ENCODE results near the gene RHOC. TPM values are rescaled to one million over a fixed set of nuclear protein-coding genes. Genes with fewer than 3 reads are reported as not detected.
A peak's percentile ranks its signal among the peaks of the same experiment; 100 is the strongest.
"Not testable (repeated sequence)": the region's sequence is repeated elsewhere in the genome, so short reads cannot be mapped to it uniquely, and the experiment has no call there.

The RHOC gene
- total and polyA plus RNA-seq, 3 experiments from 2014 or later = 20.3 to 53.2 (median 23.0) TPM

DNA sequence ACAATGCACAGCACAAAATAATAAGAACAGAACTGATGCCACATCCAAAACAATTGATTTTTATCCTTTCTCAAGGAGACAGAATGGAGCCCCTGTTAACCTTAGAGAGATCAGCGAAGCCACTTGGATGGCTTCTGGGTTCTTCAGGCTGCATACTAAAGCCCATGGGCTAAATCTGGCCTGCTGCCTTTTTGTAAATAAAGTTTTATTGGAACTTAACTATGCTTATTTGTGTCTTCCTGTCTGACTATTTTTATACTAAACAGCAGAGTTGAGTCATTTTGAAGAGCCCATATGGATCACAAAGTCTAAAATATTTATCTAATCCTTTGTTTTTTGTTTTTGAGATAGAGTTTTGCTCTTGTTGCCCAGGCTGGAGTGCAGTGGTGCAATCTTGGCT is 24.5 kb upstream of the RHOC start:
- Histone ChIP-seq H3K36me3 (ENCODE audit: insufficient read depth, low read length) (no peaks in the 10 kb centered on the region), H3K4me3 (ENCODE audit: low read length) (no peak overlapping the region), H3K9me3 (ENCODE audit: low read length) (no peaks in the 10 kb centered on the region), H3K4me1 (ENCODE audit: insufficient read depth, low read length) (no peaks in the 10 kb centered on the region), H3K27ac (ENCODE audit: low read depth, low read length) (no peak overlapping the region), H3K27me3 (ENCODE audit: insufficient read depth, low read length, poor library complexity, severe bottlenecking) (no peaks in the 10 kb centered on the region)
- ChIA-PET CTCF (no interaction called here), POLR2A (no interaction called here)
- Mint-ChIP-seq H3K9me3 (peaks cover 0 to 1% (median 0%) of the 10 kb centered on the region in 5 donors), H3K27ac (no peak overlapping the region), H3K27me3 (peaks cover 10 to 14% of the 10 kb centered on the region in 2 donors), H3K4me3 (no peak overlapping the region), H3K36me3 (peaks cover 0 to 3% (median 0%) of the 10 kb centered on the region in 3 donors), H3K4me1 (no peaks in the 10 kb centered on the region)
- DNase-seq = no peak

DNA sequence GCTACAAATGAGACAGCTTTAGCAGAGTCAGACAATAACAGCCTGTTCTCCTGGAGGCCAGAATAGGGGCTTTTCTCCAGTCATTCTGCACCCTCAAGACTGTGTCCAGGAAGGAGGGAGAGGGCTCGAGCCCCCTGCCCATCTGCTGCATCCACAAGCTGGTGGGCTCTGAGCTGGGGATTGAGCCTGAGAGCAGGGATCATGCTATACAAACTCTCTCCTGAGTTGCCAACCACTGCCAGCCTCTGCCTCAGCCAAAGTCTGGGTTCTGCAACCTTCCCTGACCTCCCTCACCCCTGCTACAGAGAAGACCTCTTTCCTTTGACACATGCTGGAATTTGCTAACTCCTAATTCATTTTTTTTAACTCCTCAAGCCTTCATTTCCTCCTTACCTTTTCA is 23.0 kb upstream of the RHOC start:
- H3K4me1 Mint-ChIP-seq = no peaks in the 10 kb centered on the region

DNA sequence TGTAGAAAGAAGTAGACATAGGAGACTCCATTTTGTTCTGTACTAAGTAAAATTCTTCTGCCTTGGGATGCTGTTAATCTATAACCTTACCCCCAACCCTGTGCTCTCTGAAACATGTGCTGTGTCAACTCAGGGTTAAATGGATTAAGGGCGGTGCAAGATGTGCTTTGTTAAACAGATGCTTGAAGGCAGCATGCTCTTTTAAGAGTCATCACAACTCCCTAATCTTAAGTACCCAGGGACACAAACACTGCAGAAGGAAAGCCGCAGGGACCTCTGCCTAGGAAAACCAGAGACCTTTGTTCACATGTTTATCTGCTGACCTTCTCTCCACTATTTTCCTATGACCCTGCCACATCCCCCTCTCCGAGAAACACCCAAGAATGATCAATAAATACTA is 22.1 kb upstream of the RHOC start:
- H3K4me3 ChIP-seq (ENCODE audit: low read length); H3K4me1 ChIP-seq (ENCODE audit: insufficient read depth, low read length); H3K27me3 Mint-ChIP-seq; H3K27me3 ChIP-seq (ENCODE audit: insufficient read depth, low read length, poor library complexity, severe bottlenecking); H3K4me3 Mint-ChIP-seq; H3K36me3 ChIP-seq (ENCODE audit: insufficient read depth, low read length); H3K9me3 Mint-ChIP-seq; H3K9me3 ChIP-seq (ENCODE audit: low read length); DNase-seq; H3K27ac ChIP-seq (ENCODE audit: low read depth, low read length); H3K27ac Mint-ChIP-seq; H3K4me1 Mint-ChIP-seq; H3K36me3 Mint-ChIP-seq: not testable (repeated sequence)
- ChIA-PET CTCF (interaction anchor here (1.3 to 2.0 kb wide), 2 partner anchors 8 to 14 kb away, joined by 5 to 7 read pairs; partner anchors contain the start of gene PPM1J), POLR2A (interaction anchor here (0.6 kb wide), 1 partner anchor 221 kb away, joined by 3 read pairs; no protein-coding TSS in a partner anchor)

More for the DNA sequence above, 23.0 kb upstream of the RHOC start:
- Mint-ChIP-seq H3K4me3 (no peak overlapping the region), H3K9me3 (peaks cover 0 to 1% (median 0%) of the 10 kb centered on the region in 5 donors), H3K27ac (no peak overlapping the region), H3K27me3 (peaks cover 11 to 12% of the 10 kb centered on the region in 2 donors), H3K36me3 (peaks cover 0 to 3% (median 0%) of the 10 kb centered on the region in 3 donors)
- Histone ChIP-seq H3K27ac (ENCODE audit: low read depth, low read length) (no peak overlapping the region), H3K36me3 (ENCODE audit: insufficient read depth, low read length) (no peaks in the 10 kb centered on the region), H3K4me3 (ENCODE audit: low read length) (no peak overlapping the region), H3K9me3 (ENCODE audit: low read length) (no peaks in the 10 kb centered on the region), H3K4me1 (ENCODE audit: insufficient read depth, low read length) (no peaks in the 10 kb centered on the region), H3K27me3 (ENCODE audit: insufficient read depth, low read length, poor library complexity, severe bottlenecking) (no peaks in the 10 kb centered on the region)
- no peak for DNase-seq
- ChIA-PET CTCF (interaction anchor here (1.3 to 2.0 kb wide), 3 partner anchors 9 to 14 kb away, joined by 5 to 7 read pairs (median 7); partner anchors contain the start of gene PPM1J), POLR2A (interaction anchor here (0.6 kb wide), 1 partner anchor 222 kb away, joined by 3 read pairs; no protein-coding TSS in a partner anchor)

DNA sequence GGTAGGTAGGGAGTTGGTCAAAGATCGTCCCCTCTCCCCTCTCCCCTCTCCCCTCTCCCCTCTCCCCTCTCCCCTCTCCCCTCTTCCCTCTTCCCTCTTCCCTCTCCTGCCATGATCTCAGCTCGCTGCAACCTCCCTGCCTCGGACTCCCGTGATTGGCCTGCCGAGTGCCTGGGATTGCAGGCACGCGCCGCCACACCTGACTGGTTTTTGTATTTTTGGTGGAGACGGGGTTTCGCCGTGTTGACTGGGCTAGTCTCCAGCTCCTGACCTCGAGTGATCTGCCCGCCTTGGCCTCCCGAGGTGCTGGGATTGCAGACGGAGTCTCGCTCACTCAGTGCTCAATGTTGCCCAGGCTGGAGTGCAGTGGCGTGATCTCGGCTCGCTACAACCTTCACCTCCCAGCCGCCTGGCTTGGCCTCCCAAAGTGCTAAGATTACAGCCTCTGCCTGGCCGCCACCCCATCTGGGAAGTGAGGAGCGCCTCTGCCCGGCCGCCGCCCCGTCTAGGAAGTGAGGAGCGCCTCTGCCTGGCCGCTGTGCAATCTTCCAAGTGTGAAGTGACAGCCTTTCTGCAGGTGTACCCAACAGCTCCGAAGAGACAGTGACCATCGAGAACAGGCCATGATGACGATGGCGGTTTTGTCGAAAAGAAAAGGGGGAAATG is 21.5 kb upstream of the RHOC start:
- H3K4me1 Mint-ChIP-seq, POLR2A ChIA-PET: not testable (repeated sequence)

DNA sequence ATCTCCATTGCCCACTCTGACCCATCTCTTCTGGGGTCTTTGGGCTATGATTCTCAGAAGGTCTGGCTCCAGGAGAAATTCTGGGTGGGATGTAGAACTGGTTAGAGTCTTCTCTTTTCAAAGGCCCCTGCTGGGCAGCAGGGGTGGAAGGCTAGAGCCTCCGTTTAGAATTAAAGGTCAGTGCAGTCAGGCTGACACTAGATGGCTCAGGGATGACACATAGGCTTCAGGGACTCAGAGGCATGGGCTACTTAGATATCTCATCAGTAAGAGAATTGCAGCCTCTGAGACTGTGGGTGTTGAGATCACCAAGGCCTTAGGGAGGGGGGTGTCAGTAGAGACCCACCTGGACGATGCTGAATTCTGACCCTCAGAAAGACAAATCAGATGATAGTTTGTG is 20.8 kb upstream of the RHOC start:
- Mint-ChIP-seq H3K4me3 (no peak overlapping the region), H3K4me1 (peaks cover 5 to 8% (median 7%) of the 10 kb centered on the region in 3 donors), H3K27ac (no peak overlapping the region), H3K27me3 (peaks cover 4 to 6% of the 10 kb centered on the region in 2 donors), H3K9me3 (no peaks in the 10 kb centered on the region), H3K36me3 (peaks cover 0 to 1% (median 0%) of the 10 kb centered on the region in 3 donors)
- H3K9me3 ChIP-seq (ENCODE audit: low read length) = no peaks in the 10 kb centered on the region
- ChIA-PET POLR2A (no interaction called here), CTCF (interaction anchor here (1.5 to 1.9 kb wide), 2 partner anchors 9 to 12 kb away, joined by 5 to 13 read pairs; partner anchors contain the start of gene PPM1J)
- no peak overlapping the region for H3K4me3 ChIP-seq (ENCODE audit: low read length)
- no peak overlapping the region for H3K27ac ChIP-seq (ENCODE audit: low read depth, low read length)
- H3K4me1 ChIP-seq (ENCODE audit: insufficient read depth, low read length) = no peaks in the 10 kb centered on the region
- DNase-seq = no peak
- no peaks in the 10 kb centered on the region for H3K27me3 ChIP-seq (ENCODE audit: insufficient read depth, low read length, poor library complexity, severe bottlenecking)
- H3K36me3 ChIP-seq (ENCODE audit: insufficient read depth, low read length) = no peaks in the 10 kb centered on the region

More for the DNA sequence above, 21.5 kb upstream of the RHOC start:
- CTCF ChIA-PET; H3K9me3 Mint-ChIP-seq; H3K27ac Mint-ChIP-seq; H3K4me1 ChIP-seq (ENCODE audit: insufficient read depth, low read length); DNase-seq; H3K36me3 Mint-ChIP-seq; H3K36me3 ChIP-seq (ENCODE audit: insufficient read depth, low read length); H3K9me3 ChIP-seq (ENCODE audit: low read length); H3K4me3 Mint-ChIP-seq; H3K4me3 ChIP-seq (ENCODE audit: low read length); H3K27me3 ChIP-seq (ENCODE audit: insufficient read depth, low read length, poor library complexity, severe bottlenecking); H3K27ac ChIP-seq (ENCODE audit: low read depth, low read length); H3K27me3 Mint-ChIP-seq: not testable (repeated sequence)

DNA sequence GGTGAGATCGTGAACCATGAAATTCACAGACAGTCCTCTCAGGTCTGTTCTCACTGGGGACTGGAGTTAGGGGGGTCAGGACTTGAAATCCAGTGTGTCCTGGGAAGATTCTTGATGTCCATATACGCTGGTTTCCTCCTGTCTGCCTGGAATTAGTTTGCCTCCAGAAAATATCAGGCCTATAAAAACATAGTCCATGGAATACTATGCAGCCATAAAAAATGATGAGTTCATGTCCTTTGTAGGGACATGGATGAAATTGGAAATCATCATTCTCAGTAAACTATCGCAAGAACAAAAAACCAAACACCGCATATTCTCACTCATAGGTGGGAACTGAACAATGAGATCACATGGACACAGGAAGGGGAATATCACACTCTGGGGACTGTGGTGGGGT is 17.3 kb upstream of the RHOC start:
- H3K27me3 ChIP-seq (ENCODE audit: insufficient read depth, low read length, poor library complexity, severe bottlenecking); H3K27ac Mint-ChIP-seq; H3K36me3 Mint-ChIP-seq; H3K4me1 ChIP-seq (ENCODE audit: insufficient read depth, low read length); H3K9me3 Mint-ChIP-seq; POLR2A ChIA-PET; H3K9me3 ChIP-seq (ENCODE audit: low read length); H3K4me3 Mint-ChIP-seq; H3K27ac ChIP-seq (ENCODE audit: low read depth, low read length); DNase-seq; H3K36me3 ChIP-seq (ENCODE audit: insufficient read depth, low read length); H3K4me3 ChIP-seq (ENCODE audit: low read length): not testable (repeated sequence)
- CTCF ChIA-PET = interaction anchor here (0.6 kb wide), 1 partner anchor 21 kb away, joined by 3 read pairs; no protein-coding TSS in a partner anchor
- peaks cover 11 to 22% of the 10 kb centered on the region in 2 donors for H3K27me3 Mint-ChIP-seq
- peaks cover 5 to 12% (median 9%) of the 10 kb centered on the region in 3 donors for H3K4me1 Mint-ChIP-seq

DNA sequence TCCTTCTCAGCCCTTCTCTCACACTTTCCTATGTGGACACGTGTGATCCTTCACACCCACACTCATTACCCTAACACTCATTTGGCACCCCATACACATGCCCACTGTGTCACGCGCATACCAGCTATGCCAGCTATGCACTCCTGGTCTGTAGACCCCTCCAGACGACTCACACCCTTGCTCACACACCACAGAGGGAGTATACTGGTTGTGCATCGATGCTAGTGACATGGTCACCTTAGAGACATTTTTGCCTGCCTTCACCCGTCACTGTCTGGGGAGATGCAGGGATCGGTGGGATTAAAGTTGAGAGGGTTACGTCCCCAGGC is 16.5 kb upstream of the RHOC start:
- Mint-ChIP-seq H3K27ac (no peak overlapping the region), H3K9me3 (no peaks in the 10 kb centered on the region), H3K36me3 (peaks cover 0 to 1% (median 0%) of the 10 kb centered on the region in 3 donors), H3K27me3 (peaks cover 11 to 24% of the 10 kb centered on the region in 2 donors), H3K4me3 (peak overlapping the region in 2 of 7 donors; percentile 33 to 49), H3K4me1 (peaks cover 8 to 14% (median 11%) of the 10 kb centered on the region in 3 donors)
- Histone ChIP-seq H3K4me3 (ENCODE audit: low read length) (no peak overlapping the region), H3K36me3 (ENCODE audit: insufficient read depth, low read length) (no peaks in the 10 kb centered on the region), H3K27me3 (ENCODE audit: insufficient read depth, low read length, poor library complexity, severe bottlenecking) (peaks cover 8% of the 10 kb centered on the region), H3K4me1 (ENCODE audit: insufficient read depth, low read length) (no peaks in the 10 kb centered on the region), H3K9me3 (ENCODE audit: low read length) (no peaks in the 10 kb centered on the region), H3K27ac (ENCODE audit: low read depth, low read length) (no peak overlapping the region)
- ChIA-PET CTCF (no interaction called here), POLR2A (no interaction called here)
- no peak for DNase-seq

DNA sequence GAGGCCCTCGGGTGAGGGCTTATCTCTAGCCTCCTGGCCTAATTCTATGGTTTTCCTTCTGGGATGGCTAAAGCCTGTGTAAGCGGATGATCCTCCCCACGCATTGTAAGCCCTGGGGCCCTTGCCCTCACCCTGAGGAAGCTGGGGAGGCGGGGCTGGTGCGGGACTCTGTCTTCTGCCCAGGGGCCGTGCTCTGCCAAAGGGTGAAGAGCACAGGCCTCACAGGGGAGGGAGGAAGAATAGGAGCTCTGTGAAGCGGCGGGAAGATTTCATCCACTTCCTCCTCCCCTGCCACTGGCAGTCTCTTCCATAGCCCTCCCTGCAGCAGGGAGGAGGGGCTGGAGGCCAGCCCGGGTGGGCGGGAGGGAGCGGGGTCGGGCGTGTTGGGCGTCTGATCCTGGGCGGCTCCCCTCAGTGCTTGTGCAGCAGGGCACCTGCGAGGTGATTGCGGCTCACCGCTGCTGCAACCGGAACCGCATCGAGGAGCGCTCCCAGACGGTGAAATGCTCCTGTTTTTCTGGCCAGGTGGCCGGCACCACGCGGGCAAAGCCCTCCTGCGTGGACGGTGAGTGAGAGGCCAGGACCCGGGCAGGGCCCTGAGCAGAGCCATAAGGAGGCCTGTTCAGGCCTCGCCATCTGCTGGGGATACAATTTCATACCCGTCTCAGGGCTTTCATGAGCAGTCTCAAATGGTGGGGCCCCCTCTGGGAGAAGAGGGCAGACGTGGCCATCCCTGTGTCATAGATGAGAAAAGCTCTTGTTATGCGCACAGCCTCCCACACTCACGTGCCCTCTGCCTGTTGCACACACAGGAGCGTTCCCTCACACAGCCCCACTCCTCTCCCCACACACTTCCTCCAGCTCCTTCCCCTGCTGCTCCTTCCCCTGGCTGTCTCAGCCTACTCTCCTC is 15.9 kb upstream of the RHOC start:
- Mint-ChIP-seq H3K27me3 (peaks cover 13 to 24% of the 10 kb centered on the region in 2 donors), H3K9me3 (no peaks in the 10 kb centered on the region), H3K4me3 (peak overlapping the region in 3 of 7 donors; percentile 25 to 49 (median 33)), H3K27ac (no peak overlapping the region), H3K4me1 (peaks cover 9 to 18% (median 11%) of the 10 kb centered on the region in 3 donors), H3K36me3 (peaks cover 0 to 1% (median 0%) of the 10 kb centered on the region in 3 donors)
- H3K4me1 ChIP-seq (ENCODE audit: insufficient read depth, low read length) = no peaks in the 10 kb centered on the region
- H3K27ac ChIP-seq (ENCODE audit: low read depth, low read length) = no peak overlapping the region
- DNase-seq = no peak
- no peak overlapping the region for H3K4me3 ChIP-seq (ENCODE audit: low read length)
- CTCF ChIA-PET = no interaction called here
- peaks cover 8% of the 10 kb centered on the region for H3K27me3 ChIP-seq (ENCODE audit: insufficient read depth, low read length, poor library complexity, severe bottlenecking)
- POLR2A ChIA-PET = no interaction called here
- H3K36me3 ChIP-seq (ENCODE audit: insufficient read depth, low read length) = no peaks in the 10 kb centered on the region
- no peaks in the 10 kb centered on the region for H3K9me3 ChIP-seq (ENCODE audit: low read length)

Data from CD8-positive, alpha-beta memory T cell (primary cell).